Iris pigment epithelial cell (primary cell): ENCODE measurements around the gene HELZ.
A peak's percentile ranks its signal among the peaks of the same experiment; 100 is the strongest.

Experiments
- DNase-seq: peaks from one replicate; pipeline ENCODE4 v3.0.0-alpha.2; 2011; ENCODE audit warnings: low read depth

The HELZ gene

DNA sequence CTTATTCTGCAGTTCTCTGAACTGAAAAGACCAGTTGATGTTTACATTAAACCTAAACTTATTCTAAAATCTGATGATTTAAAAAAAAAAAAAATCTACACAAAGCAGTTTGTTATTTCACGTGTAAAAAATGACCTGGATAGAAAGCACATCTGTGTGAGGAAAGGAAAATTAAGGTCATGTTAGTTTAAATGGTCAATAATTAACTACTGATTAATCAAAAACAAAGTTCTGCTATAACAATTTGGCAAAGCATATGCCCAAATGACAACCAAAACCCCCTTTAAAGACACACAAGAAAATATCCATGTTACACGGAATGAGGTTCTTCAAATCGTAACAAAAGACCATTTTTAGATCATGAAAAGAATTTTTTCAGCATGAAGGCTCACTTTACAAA is 170.2 kb downstream of the HELZ start:
- DNase-seq = no peak

DNA sequence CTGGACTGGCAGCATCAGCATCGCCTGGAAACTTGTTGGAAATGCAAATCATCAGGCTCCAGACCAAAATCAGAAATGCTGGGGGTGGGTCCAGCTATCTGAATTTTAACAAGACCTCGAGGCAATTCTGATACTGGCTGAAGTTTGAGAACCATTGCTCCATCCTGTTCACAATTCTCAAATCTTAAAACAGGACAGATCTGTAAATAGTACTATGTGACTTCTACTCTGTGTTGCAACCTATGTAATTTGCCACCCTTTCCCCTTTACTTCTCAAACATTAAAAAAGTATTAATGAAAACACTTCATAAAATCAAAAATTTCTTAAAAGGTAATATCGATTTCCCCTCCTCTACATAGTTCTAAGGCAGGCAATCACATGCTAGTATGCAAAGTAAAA is 172.1 kb downstream of the HELZ start:
- DNase-seq = no peak

DNA sequence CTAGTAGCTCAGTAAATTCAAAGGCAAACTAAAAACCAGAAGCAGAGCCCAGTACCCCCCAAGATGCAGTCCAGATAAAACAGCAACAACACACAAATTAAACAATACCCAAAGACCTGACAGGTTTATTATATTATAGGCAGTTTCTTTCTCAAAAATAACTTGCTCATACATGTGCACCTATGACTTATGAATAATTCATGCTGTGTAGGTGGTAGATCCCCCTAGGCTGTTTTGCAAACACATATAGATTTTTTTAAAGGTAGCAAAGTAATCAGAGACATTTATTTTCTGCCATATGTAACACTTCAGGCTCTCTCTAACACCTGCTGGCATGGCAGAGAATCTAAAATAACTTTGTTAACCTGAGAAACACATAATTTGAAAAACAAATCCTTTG is 173.4 kb downstream of the HELZ start:
- no peak for DNase-seq

DNA sequence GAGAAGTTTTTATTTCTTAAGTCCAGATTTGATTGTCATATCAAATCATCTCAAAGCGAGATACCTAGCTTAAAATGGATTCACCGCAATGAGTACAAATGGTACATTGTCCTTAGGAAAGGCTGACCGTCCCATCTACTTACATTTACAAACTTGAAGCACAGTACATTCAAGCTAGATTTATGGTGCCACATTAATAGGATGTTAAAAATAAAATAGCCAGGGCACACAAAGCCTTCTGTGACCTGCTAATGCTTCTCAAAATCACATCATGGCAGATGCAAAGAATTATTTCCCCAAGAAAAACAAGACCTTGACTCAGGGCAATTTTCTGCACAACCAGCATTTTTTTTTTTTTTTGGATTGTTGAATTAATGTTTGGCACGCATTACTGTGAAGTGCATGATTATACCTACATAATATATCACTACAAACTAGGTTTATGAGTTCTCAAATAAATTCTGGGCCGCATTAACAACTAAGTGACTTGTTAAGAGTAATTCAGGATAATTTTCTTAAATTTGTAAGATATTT is 175.3 kb downstream of the HELZ start:
- DNase-seq = no peak

DNA sequence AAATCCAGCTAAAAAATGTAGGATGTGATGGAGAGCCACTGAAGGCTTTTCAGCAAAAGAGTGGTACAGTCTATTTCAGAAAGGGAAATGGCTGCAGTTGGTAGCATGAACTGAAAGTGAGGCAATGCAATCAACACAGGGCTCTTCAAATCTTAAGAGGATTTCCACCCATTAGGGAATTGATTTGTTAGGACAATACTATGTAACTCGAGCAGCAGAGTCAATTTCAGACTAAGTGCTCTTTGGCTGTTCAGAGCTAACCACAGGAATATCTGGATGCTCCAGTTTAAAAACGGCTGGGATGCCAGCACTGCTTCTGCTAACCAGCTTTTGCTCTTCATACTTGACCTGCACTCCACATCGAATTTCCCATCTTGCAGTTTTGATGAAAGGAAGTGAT is 176.0 kb downstream of the HELZ start:
- DNase-seq = no peak

DNA sequence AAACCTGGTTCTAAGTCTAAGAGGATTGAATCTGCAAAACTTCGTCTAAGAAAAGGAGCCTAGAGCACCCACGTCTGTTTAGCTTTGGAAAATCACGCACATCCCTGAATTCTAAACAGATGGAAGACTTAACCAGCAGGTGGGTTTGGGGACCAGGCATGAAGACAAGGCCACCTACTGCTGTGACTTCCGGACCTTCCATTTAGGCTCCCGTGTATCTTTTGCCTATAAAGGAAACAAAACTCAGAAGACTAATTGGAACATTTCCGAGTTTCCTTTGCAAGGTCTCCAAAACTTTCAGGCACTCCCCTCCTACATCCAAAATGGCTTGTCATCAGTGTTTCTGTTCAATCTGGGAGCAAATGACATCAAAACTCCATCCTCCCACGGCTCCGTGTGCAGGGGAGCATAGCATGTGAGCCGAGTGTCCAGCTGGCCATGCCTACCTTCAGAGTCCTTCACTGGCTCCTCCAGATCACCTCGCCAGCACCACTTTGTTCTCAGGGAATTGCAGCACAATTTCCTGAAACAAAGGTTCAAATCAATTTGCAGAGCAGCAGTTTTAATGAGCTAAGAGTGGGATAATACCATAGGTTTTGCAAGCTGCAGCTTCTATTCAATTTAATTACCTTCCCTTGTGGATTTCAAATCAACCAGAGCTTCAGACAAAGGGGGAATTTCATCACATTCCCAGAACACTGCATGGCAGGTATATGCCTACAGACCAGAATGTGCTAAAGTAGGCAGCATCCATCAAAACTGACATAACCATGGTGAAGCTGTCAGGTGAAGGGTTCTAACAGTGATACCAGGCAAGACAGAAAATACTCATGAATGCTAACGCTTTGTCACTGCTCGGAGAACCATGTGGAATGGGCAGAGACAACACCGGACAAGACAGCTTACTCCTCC is 177.2 kb downstream of the HELZ start:
- no peak for DNase-seq

DNA sequence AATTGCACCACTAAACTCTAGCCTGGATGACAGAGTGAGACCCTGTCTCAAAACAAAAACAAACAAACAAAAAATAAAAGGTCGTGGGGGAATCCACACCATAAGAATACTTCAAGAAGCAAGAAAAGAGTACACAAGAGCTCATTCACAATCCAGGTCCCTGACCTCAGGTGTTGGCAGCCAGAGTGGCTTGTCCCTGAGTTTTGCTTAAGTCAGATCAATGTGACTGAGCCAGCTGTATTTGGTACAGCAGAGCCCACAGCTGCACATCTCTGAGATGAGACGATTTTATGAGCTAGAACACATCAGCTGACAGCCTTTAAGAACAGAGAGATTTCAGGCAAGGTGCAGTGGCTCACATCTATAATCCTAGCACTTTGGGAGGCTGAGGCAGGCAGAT is 178.3 kb downstream of the HELZ start:
- no peak for DNase-seq

DNA sequence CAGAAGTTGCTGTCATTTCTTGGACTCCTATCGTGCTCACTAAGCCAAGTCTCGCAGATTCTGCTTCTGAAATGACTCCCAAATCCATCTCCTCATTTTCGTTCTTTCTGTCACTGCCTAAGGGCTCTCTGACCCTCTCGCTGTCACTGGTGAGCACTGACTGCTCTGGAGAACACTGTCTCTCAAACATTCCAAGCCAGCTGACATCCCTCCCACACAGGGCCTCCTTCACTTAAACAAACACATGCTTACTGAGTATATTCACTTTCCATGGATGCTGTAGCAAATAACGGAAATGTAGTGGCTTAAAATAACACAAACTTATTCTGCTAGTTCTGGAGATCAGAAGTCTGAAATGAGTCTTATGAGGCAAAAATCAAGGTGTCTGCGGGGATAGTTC is 181.9 kb downstream of the HELZ start:
- peak; percentile 3 for DNase-seq

DNA sequence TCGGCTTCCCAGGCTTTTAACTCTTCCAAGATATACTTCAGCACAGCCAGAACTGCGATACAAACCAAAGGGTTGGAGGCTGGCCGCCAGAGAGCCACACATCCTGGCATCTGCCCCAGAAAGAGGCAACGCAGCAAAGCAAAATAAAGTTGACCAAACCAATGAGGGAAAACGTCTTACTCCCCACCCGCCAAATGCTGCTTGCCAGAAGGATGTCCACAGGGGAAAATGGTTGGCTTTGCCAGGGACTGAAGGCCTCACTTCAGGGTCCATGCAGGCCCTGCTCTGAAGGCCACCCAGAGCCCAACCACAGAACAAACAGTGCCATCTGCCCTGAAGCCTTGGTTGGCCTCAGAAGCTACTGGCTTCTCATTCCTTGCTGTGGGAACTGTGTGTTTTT is 185.6 kb downstream of the HELZ start:
- no peak for DNase-seq

DNA sequence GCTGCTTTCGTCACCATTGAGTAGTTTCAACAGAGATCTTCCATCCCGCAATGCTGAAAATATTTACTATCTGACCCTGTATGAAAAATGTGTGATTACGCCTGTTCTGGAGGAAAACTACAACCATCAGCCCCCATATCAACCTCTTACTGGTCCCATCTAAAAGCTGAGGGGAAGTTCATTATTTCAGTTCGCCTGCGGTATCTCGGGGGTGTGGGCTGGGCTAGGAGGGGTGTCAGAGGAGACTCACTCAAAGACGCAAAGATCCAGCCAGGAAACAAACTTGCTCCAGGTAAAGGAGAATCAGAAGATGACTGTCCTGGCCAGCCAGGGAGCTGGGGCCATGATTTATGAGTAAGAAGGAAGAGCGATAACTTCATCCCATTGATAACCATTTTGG is 187.0 kb downstream of the HELZ start:
- DNase-seq = no peak

DNA sequence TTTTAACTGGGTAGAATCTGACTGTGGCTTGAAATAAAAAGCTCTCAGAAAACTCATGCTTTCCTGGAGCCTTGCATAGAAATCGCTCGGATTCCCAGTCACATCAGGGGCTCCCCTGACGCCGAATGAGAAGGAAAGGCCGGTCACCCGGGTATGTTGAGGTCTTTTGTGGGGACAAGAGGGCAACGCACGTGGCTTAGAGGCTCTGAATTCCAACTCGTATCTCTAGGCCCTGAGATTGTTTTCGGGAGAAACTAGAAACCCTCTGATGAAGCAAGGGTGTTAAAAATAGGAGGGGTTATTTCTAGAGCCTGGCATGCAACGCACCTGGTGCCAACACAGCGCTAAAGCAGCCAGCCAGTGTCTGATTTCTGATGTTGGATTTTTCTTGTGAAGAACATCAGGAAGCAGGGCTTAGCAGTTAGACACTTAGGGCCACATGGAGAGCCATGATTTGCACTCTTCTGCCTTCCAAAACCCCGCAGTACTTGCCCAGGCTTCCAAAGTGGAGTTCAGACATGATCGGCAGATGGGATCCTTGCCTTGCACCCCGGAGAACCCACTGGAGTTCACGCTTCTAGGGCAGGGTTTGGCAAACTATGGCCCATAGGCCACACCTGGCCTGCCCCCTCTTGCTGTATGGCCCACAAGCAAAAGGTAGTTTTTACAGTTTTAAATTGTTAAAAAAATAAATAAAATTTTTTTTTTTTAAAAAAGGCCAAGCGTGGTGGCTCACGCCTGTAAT is 188.1 kb downstream of the HELZ start:
- DNase-seq = no peak

DNA sequence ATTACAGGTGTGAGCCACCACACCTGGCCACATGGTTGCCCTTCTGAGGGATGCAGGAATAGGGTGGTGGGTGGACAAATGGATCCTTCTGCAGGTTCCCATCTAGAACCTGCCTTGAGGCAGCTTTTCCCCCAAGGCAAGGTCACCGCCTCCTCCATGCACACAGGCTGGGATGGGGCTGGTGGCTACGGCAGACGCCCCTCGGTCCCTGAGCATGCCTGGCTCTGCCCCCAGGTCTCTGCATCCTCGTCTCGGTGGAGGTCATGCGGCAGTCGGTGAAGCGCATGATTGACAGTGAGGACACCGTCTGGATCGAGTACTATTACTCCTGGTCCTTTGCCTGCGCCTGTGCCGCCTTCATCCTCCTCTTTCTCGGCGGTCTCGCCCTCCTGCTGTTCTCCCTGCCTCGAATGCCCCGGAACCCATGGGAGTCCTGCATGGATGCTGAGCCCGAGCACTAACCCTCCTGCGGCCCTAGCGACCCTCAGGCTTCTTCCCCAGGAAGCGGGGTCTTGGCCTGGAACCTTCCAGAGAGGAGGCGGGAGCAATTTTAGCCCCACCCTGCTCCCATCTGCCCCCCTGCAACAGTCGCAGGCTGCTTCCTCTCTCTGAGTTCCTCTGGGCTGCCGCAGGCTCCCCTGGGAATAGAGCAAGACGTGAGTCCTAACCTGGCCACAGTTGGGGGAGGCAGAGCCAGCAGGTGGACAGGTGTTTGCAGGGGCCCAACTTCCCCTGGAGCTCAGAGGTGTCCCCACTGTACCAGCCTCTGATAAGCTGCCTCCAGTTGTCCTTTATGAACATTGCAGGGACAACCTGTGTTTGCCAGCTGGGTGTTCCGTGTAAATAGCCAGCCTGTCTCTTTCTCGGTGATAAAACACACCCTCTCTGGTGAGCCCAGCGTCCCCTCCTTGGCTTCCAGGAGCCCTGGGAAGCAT is 188.9 kb downstream of the HELZ start:
- DNase-seq = no peak

DNA sequence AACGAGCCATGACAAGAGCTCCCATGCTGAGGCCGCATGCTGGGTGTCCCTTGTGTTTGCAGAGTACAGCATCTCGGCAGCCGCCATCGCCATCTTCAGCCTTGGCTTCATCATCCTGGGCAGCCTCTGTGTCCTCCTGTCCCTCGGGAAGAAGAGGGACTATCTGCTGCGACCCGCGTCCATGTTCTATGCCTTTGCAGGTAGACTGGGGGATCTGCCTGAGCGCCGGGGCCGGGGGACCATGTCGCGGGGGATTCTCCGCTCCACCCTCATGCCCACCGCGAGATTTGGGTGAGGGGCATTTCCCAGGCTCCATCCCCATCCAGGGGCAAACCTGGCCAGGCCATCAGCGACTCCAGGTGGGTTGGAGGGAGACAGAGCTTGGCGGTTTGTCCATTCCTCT is 190.0 kb downstream of the HELZ start:
- no peak for DNase-seq

DNA sequence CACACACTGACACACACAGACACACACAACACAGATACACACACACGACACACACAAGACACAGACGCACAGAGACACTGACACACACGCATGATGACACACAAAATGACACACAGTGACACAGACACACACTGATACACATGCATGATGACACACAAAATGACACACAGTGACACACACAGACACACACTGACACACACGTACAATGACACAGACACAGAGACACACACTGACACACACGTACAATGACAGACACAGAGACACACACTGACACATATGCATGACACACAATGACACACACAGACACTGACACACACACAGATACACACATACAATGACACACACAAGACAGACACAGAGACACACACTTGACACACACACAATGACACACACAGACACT is 190.4 kb downstream of the HELZ start:
- no peak for DNase-seq

DNA sequence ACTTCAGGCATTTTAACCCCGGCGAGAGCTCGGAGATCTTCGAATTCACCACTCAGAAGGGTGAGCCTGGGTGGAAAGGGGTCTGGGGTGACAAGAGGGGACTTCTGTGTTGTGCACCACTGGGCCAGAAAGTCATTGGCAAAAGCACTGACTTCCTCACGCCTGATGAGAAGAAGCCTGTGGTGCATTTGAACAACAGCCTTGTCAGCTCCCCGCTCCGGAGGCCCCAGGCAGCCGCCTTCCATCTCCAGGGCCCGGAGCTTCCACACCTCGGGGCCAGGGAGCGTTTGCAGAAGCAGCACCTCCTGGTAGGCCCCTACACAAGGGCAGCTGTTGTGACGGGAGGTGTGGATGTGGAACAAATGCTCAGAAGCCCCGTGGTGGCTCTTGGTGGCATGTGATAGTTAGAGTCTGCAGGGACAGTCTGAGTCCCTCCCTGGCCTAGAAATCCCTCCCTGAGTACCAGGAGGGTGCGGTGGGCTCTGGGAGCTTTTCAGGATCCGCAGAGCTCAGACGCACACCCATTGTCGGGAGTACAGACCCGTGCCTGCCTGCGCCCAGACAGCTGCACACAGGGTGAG is 190.9 kb downstream of the HELZ start:
- no peak for DNase-seq

DNA sequence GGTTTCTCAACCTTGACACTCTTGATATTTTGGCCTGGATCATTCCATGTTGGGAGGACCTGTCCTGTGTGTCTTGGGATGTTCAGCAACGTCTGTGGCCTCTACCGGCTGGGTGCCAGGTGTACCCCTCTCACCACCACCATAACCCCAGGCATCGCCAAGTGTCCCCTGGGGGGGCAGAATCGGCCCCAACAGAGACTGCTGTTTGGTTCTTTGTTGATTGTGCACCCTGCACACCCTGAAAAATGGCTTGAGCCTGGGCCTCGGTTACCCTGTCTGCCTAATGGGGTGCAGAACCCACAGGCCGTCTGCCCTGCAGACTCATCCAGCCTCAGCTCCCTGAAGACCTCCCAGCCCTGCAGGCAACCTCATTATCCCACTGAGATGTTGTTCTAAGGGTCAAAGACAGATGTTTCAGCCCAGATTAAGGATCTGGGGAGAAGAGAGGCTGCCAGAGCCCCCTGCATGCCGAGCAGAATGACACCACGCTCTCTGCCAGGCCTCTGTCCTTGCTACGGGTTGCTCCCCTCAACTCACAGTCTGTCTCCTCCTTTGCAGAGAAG is 191.5 kb downstream of the HELZ start:
- no peak for DNase-seq

DNA sequence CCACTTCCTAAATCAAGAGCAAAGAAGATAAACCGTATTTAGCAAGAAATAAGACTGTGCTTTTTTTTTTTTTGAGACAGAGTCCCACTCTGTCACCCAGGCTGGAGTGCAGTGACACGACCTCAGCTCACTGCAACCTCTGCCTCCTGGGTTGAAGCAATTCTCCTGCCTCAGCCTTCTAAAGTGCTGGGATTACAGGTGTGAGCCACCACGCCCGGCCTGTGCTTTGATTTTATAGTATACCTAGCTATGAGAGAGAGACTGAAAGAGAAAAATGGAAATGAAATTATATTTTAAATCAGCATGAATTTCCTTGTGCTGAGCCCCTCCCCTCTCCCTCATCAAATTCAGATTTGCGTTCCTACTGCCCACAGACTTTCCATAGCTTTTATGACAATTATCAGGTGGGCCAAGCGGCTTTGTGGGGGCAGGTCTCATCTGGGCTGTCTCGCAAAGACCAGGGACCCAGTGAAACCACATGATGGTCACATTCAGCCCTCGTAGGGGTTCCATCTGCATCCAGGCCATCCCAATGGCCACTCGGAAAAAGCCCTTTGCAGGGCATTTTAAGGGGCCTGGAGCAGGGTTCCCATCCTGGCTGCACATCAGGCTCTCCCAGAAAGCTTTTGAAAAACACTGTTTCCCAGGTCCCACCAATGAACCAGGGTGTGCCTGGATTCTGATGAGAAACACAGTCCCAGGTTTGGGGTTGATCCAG is 192.1 kb downstream of the HELZ start:
- no peak for DNase-seq

DNA sequence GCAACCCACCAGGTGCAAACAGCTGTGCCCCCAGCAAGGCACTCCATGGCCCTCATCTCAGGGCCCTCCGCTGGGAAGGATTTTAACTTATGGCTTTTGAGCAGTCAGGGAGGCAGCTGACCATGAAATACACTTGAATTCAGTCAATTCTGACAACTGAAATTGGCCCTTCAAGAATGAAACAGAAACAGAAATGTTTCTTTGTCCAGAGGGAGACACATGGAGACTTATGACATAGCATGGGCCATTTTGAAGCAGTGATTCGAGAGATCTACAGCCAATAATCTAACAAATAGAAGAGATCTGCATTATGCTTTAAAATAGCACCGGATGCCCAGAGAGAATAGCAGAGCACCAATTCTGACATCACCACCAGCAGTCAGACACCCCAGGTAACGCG is 193.2 kb downstream of the HELZ start:
- DNase-seq = no peak

DNA sequence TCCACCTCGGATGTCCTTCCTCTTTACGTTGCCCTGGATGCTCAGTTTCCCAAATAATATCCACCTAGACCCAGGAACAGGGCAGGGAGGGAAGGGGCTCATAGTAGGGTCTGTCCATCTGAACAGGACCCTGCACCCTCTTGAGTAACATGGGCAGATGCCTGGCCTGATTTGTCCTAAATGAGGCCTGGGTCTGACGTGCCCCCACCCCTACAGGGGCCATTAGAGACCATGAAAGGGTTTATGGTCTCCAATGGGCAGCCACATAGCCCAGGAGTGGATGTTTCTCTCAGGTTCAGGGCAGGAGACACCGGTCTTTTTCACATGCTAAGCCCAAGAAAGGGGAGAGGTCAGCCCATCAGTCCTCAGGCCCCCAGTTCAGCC is 193.8 kb downstream of the HELZ start:
- DNase-seq = no peak

DNA sequence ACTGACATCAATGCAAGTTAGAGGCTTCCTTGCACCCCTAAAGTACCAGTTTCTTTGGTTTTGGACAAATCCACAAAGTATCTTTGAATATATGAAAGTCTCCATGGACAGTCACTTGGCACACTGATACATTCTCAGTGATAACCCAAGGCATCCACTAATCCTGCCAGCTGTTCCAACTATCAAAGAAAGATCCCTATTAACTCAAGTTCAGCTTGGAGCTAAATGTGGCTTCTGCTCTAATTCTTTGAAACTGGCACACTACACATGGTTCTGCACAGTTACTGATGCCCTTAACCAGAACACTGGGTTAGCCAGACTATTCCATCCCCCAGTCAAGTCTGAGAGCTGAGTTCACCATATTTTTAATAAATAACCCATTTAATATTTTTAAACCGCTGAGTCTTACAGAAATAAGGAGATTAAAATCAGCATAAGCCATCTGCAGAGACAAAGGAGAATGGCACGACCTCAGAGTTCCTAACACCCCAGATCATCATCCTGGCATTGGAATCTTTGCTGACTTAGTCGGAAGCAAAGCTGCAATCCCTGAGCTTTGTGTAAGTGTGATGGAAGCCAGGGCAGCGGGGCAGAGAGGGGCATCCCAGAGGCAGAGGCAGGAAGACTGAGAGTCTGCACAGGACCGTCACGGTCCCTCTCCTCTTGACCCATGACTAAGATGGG is 194.4 kb downstream of the HELZ start:
- DNase-seq = no peak
